HG02943 (cell line): Measurements from ENCODE around the gene MAGI1.

Source experiments
- ATAC-seq: cut with Tn5 transposase; IDR thresholded peaks from one replicate; pipeline ENCODE4 v1.9.1; 2021; ENCODE audit warnings: mild to moderate bottlenecking, low read depth, moderate library complexity; ENCODE audit not compliant: unreplicated experiment

The MAGI1 gene

DNA sequence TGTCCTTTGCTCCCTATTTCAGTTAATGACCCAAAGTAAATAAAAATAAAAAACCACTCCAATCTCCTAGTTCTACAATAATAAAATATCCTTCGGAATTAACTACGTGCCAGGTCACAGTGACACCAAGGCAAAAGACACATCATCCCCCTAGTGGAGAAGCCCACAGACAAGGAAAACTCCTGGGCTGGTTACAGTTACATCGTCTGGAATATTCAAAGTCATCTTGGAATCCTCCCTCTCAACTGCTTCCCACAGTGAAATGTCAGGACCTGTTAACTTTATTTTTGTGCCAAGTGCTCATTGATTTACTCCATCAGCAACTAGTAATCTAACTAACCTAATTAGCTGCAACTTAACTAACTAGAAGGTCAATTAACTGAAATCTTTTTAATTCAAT is 349.3 kb downstream of the MAGI1 start:
- ATAC-seq: no peak

- no peak for ATAC-seq
Measured at GRCh38 chr3:65687741-65688140, 351.0 kb downstream of the MAGI1 start.

DNA sequence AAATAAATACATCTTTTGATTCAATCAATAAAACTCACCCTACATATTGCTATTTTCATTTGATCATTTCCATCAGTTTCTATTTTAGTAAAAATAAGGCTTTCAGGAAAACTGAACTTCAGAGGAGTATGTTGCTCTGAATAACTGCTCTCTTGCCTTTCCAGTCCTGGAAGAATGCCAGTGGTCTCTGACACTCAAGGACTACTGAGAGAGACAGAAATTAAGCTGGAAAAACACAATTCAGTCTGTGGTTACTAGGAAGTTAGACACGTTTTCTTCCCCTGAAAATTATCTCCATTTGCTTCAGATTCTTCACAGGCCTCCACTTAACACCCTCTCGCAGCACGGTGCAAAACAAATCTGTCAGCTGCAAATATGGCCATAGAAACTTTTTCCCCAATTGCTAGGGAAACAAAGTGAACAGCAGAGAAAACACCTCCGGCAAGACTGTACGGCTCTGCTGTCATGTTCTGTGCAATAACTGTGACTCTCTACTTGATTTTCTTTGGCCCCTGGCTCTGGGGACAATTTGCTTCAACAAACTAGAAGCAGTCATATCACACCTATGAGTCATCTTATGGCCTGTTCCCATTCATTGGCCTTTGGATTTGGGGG is 353.0 kb downstream of the MAGI1 start:
- ATAC-seq: no peak

DNA sequence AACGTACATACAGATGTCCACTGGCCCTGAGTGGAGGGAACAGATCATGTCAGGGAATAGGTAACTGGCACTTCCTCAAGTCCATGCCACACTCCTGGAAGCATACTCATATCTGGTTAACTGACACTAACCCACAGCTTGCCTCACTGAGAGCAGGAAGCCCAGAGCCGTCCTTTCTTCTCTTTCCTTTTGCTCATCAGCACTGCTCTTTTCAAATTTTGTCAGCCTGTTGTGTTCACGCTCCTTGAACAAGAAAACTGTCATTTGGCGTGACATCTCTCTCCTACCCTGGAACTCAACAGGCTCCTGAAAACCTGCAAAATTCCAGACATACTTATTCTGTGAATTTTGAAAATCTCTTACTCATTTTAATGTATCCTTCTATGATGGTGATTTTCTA is 360.2 kb downstream of the MAGI1 start:
- ATAC-seq: no peak

- no peak for ATAC-seq
Measured at GRCh38 chr3:65677486-65678010, 361.2 kb downstream of the MAGI1 start.

GRCh38 chr3:65676580-65676979 is 362.1 kb downstream of the MAGI1 start:
- ATAC-seq: no peak

- no peak for ATAC-seq
Measured at GRCh38 chr3:65675011-65675410, 363.7 kb downstream of the MAGI1 start.

- ATAC-seq: no peak
Measured at GRCh38 chr3:65674226-65674625, 364.5 kb downstream of the MAGI1 start.

DNA sequence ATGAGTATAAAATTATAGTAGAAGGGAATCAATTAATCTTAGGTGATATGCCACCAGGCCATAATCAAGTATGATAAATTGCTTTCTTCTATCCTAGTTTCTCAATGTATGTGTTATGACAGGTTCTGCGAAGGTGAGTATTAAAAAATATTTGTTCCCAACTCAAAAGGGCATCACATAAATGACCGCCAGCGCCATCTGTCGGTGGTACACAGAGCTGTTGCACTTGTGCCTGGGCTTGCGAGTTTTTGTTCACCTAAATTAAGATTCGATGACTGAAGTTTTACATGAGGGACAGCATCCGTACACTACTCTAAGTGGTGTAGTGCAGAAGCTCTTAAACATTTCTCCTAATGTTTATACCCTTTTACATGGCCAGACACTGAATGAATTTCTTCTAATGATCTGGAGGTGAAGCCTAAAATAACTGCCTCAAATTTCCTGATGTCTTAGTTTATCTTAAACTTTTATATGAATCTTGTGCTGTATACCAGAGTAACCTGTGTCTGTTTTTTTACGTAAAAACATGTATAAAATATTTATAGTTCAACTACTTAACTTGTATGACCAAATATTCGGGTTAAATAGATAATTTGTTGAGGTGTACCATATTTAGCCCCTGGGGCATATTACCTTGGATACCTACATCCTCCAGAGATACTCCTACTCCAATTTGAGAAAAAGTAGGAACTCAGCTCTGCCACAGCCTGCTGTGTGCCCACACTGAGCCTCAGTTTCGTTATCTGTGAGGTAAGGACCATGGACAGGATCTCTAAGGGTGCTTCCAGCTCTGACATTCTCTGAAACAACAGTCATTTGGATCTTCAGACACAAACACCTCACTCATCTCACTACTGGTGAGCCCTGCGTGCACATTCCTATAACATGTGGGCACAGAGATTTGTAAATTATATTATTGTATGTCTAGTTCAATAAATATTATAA is 365.6 kb downstream of the MAGI1 start:
- ATAC-seq: no peak

- ATAC-seq: no peak
Measured at GRCh38 chr3:65672061-65672460, 366.7 kb downstream of the MAGI1 start.

DNA sequence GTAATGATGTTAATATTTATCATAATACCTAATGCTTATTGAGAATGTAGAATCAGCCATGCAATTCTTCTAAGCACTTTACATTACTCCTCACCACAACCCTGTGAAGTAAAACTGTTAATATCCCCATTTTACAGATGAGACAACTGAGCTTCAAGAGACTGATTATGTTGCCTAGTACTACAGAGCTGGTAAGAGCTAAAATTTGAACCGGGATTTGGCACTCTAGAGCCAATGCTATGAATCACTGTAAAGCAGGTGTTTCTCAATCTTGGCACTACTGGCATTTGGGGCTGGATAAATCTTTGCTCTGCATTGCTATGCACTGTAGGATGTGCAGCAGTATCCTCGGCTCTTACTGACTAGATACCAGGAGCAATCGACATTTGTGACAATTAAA is 367.7 kb downstream of the MAGI1 start:
- no peak for ATAC-seq

- no peak for ATAC-seq
Measured at GRCh38 chr3:65669163-65669875, 369.4 kb downstream of the MAGI1 start.

GRCh38 chr3:65667963-65668362 is 370.8 kb downstream of the MAGI1 start:
- no peak for ATAC-seq

- no peak for ATAC-seq
Measured at GRCh38 chr3:65666448-65667091, 372.1 kb downstream of the MAGI1 start.

DNA sequence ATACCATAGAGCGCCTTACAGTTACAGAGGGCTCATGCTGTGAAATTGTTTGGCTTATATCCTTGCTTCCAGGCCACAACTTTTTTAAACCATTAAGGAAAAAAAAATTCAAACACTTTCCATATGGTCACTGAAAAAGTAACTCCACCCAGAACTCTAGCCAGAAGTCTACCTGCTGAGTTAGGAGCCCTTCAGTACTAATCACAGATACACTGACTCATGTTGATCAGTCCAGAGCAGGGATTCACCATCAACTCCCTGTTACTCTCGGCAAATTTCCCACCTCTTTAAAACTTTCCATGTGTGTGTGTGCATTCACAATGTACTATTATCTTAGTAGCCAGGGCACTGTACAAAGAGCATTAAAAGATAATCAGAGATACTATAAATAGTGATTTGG is 372.8 kb downstream of the MAGI1 start:
- no peak for ATAC-seq

DNA sequence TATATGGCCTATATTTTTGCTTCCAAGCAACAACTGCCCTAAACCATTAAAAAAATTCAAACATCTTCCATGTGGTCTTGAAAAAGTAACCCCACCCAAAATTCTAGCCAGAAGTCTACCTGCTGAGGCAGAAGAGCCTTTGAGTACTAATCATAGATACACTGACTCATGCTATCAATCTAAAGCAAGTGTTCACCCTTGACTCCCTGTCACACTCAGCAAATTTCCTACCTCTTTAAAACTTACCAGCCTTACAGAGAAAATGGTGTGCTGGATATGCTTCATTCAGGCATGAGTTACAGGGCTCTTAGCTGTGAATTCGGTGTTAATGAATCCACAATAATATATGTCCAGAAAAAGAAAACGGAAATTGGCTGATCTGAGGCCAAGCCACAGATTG is 373.8 kb downstream of the MAGI1 start:
- ATAC-seq: no peak

- no peak for ATAC-seq
Measured at GRCh38 chr3:65664446-65664845, 374.3 kb downstream of the MAGI1 start.

DNA sequence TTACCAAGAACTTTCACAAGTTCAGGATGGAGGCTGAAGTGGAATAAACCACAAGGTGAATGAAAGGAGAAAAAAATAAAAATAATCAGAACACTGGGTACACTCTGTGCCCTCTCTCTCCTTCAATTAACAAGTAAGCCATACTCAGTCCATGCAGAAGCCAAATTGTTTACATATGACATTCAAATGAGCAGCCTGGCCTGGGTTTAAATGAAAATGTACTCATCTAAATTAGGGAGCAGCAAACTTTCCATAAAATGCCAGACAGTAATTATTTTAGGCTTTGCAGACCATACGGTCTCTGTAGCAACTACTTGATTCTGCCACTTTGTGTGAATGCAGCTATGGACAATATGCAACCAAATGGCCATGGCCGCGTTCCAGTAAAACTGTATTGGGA is 376.6 kb downstream of the MAGI1 start:
- ATAC-seq: no peak

DNA sequence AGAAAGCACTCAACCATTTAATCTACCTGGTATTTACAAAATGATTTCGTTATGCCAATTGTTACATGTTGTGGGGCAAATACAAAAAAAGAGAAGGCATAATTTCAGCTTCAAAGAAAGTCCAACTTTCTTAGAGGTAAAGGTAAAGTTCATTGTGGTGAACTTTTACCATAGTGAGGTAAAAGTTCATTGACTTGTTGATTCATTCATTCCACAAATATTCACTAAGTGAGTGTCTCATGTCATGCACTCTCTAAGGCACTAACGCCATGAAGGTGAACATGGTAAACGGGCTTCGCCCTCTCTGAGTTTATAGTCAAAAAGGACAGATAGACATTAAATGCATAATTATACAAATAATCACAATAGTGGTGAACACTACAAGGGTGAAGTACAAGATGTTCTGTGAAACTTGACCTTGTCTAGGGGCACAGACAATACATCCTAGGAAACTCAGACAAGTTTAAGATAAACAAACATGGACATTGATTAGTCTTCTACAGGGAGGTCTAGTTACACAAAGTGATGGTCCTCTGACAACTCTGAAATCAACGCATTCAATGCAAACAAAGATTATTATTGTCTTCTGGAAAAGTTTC is 378.6 kb downstream of the MAGI1 start:
- no peak for ATAC-seq

GRCh38 chr3:65659396-65659795 is 379.3 kb downstream of the MAGI1 start:
- no peak for ATAC-seq
